Gastrocnemius medialis (tissue), 4 donors: ENCODE results near the gene PAK1. TPM values are rescaled to one million over a fixed set of nuclear protein-coding genes. Genes with fewer than 3 reads are reported as not detected.

Source experiments
- ATAC-seq, 2 donors: fragments of 150-250 bp; one replicate each; pipeline ENCODE4 v1.9.1; 2016
- DNase-seq, 2 donors: peaks; one replicate each; pipeline ENCODE4 v3.0.0-alpha.2; 2019
- H3K27ac ChIP-seq, 4 donors: fragments of 200-600 bp; sonication (generic); 1 replicate in 1 of 4; 2 replicates in 3 of 4; pipeline ENCODE4 v1.5.1; 2016 to 2018; ENCODE audit warnings: mild to moderate bottlenecking in 2 of 4, moderate library complexity in 1 of 4
- H3K27me3 ChIP-seq, 3 donors: fragments of 200-600 bp; sonication (generic) in 2 of 3; 1 replicate in 1 of 3; 2 replicates in 2 of 3; pipeline versions ENCODE4 v1.5.1 to v1.6.0; 2016 to 2019; ENCODE audit warnings: mild to moderate bottlenecking in 1 of 3, moderate library complexity in 1 of 3
- H3K36me3 ChIP-seq, 2 donors: fragments of 200-600 bp; sonication (generic) in 1 of 2; one replicate each; pipeline ENCODE4 v1.5.1; 2017 to 2018
- H3K4me1 ChIP-seq, 2 donors: fragments of 200-600 bp; sonication (generic) in 1 of 2; one replicate each; pipeline ENCODE4 v1.5.1; 2016 to 2017; ENCODE audit warnings: mild to moderate bottlenecking in 2 of 2
- H3K4me3 ChIP-seq, 4 donors: fragments of 200-600 bp; sonication (generic) in 3 of 4; 1 replicate in 1 of 4; 2 replicates in 3 of 4; pipeline ENCODE4 v1.5.1; 2016 to 2019; ENCODE audit warnings: mild to moderate bottlenecking in 2 of 4
- H3K9me3 ChIP-seq, 3 donors: fragments of 200-600 bp; sonication (generic) in 2 of 3; 1 replicate in 1 of 3; 2 replicates in 2 of 3; pipeline ENCODE4 v1.5.1; 2016 to 2019
- POLR2A ChIP-seq, 2 donors: fragments of 450-650 bp; IDR thresholded peaks; one replicate each; pipeline ENCODE4 v1.6.1; 2017; ENCODE audit warnings: antibody characterized with exemption in 2 of 2, mild to moderate bottlenecking in 2 of 2, moderate library complexity in 2 of 2
- in situ Hi-C, 4 donors: fragments of 200-750 bp; cut with MboI; loops; one replicate each; pipeline versions ENCODE4 v1.15.0 to v1.8.0; 2017; ENCODE audit warnings: low sequenced_read_pairs in 4 of 4
- intact Hi-C: fragments of 100-400 bp; cut with DNase I; formaldehyde crosslinking; loops from one replicate; pipeline ENCODE4 v1.15.1; 2023; ENCODE audit warnings: low total_unique reads
- total RNA-seq, 4 donors: library from RNA; depleted of rRNA; stranded (reverse); fragments of >200 nt; gene quantifications; one replicate each; pipeline versions ENCODE4 v1.1.0 to v1.2.3, GENCODE V29; 2016
- TF ChIP-seq, protein P1 (sequence below), 5 experiments: fragments of 450-650 bp in 3 of 5; fragments of 200-600 bp in 2 of 5; sonication (generic) in 2 of 5; IDR thresholded peaks in 4 of 5; conservative IDR thresholded peaks in 1 of 5; 1 replicate in 4 of 5; 2 replicates in 1 of 5; pipeline ENCODE4 v1.5.1; 2016 to 2019; ENCODE audit warnings: antibody characterized with exemption in 5 of 5, mild to moderate bottlenecking in 3 of 5, moderate library complexity in 3 of 5

The PAK1 gene
- total RNA-seq, 4 donors from 2014 or later, result 22.3 to 34.4 (median 27.9) TPM

- Histone ChIP-seq H3K4me1 (peaks cover 44 to 62% of the 10 kb centered on the region in 2 donors), H3K27me3 (no peaks in the 10 kb centered on the region), H3K36me3 (no peaks in the 10 kb centered on the region), H3K4me3 (no peak overlapping the region), H3K9me3 (no peaks in the 10 kb centered on the region), H3K27ac (peak overlapping the region; percentile 68 to 82 (median 78))
- TF ChIP-seq, protein P1, sequence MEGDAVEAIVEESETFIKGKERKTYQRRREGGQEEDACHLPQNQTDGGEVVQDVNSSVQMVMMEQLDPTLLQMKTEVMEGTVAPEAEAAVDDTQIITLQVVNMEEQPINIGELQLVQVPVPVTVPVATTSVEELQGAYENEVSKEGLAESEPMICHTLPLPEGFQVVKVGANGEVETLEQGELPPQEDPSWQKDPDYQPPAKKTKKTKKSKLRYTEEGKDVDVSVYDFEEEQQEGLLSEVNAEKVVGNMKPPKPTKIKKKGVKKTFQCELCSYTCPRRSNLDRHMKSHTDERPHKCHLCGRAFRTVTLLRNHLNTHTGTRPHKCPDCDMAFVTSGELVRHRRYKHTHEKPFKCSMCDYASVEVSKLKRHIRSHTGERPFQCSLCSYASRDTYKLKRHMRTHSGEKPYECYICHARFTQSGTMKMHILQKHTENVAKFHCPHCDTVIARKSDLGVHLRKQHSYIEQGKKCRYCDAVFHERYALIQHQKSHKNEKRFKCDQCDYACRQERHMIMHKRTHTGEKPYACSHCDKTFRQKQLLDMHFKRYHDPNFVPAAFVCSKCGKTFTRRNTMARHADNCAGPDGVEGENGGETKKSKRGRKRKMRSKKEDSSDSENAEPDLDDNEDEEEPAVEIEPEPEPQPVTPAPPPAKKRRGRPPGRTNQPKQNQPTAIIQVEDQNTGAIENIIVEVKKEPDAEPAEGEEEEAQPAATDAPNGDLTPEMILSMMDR (IDR thresholded peaks at IDR 0.05 in 4 of 5, conservative IDR thresholded peaks at IDR 0.05 in 1 of 5), result no peak
- TF ChIP-seq POLR2A (IDR thresholded peaks at IDR 0.05), result no peak
- intact Hi-C loops, result loop anchor here (10.0 kb wide), 1 partner anchor 143 kb away; no protein-coding TSS in a partner anchor
- in situ Hi-C loops, result no loop called here
- peak in 1 of 2 donors; percentile 5 for ATAC-seq
- no peak for DNase-seq
Measured at GRCh38 chr11:77401486-77402217, 72.2 kb downstream of the PAK1 start.

GRCh38 chr11:77400775-77401449, 73.0 kb downstream of the PAK1 start:
- in situ Hi-C loops (no loop called here), intact Hi-C loops (loop anchor here (10.0 kb wide), 1 partner anchor 144 kb away; no protein-coding TSS in a partner anchor)
- H3K27ac ChIP-seq, result peak overlapping the region; percentile 68 to 82 (median 78)
- peaks cover 44 to 62% of the 10 kb centered on the region in 2 donors for H3K4me1 ChIP-seq
- H3K36me3 ChIP-seq, result no peaks in the 10 kb centered on the region
- DNase-seq (peak; percentile 75 to 86), ATAC-seq (peak; percentile 98)
- H3K27me3 ChIP-seq, result no peaks in the 10 kb centered on the region
- TF ChIP-seq, protein P1 (IDR thresholded peaks at IDR 0.05 in 4 of 5, conservative IDR thresholded peaks at IDR 0.05 in 1 of 5), result peak in 2 of 5 experiments; percentile 30 to 50
- TF ChIP-seq POLR2A (IDR thresholded peaks at IDR 0.05), result no peak
- H3K9me3 ChIP-seq, result no peaks in the 10 kb centered on the region
- no peak overlapping the region for H3K4me3 ChIP-seq

DNA sequence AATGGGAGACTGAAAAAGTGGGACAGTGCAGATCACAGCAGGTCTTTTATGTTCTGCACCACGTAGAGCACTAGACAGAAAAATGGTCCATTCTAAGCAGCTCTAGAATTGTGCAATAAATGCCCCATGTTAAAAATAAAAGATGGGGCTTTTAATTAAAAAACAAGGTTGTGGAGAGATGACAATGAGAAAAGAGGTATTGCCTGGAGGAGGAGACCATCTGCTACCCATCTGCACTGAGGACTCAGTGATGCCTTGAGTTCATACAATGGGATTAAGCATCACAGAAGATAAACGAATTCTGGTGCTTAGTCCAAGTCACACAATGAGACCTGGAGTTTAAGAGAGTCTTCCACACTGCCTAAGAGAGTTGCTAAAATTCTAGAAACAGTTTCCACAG, 73.6 kb downstream of the PAK1 start:
- DNase-seq, result no peak
- H3K27me3 ChIP-seq, result no peaks in the 10 kb centered on the region
- H3K36me3 ChIP-seq, result no peaks in the 10 kb centered on the region
- in situ Hi-C loops (no loop called here), intact Hi-C loops (loop anchor here (10.0 kb wide), 1 partner anchor 145 kb away; no protein-coding TSS in a partner anchor)
- H3K4me1 ChIP-seq, result peaks cover 46 to 62% of the 10 kb centered on the region in 2 donors
- no peaks in the 10 kb centered on the region for H3K9me3 ChIP-seq
- no peak for ATAC-seq
- no peak overlapping the region for H3K4me3 ChIP-seq
- peak overlapping the region in 3 of 4 donors; percentile 76 to 82 (median 80) for H3K27ac ChIP-seq
- TF ChIP-seq, protein P1 (IDR thresholded peaks at IDR 0.05 in 4 of 5, conservative IDR thresholded peaks at IDR 0.05 in 1 of 5), result no peak
- TF ChIP-seq POLR2A (IDR thresholded peaks at IDR 0.05), result no peak

DNA sequence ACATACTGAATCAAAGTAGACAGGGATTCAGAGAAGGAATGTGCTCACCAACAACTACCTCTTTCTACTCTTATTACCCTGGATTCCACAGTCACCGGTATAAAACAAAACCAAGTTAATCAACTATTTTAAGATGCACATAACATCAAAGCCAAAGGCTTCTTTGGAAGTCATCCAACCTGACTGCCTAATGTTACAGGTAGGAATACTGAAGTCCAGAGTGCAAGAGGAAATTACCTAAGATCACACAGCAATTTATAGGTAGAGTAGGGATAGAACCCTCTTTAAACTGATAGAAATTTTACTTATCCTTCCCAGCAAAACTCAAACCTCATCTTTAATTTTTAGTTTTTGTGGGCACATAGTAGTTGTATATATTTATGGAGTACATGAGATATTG, 76.3 kb downstream of the PAK1 start:
- TF ChIP-seq POLR2A (IDR thresholded peaks at IDR 0.05), result no peak
- TF ChIP-seq, protein P1 (IDR thresholded peaks at IDR 0.05 in 4 of 5, conservative IDR thresholded peaks at IDR 0.05 in 1 of 5), result no peak
- in situ Hi-C loops (no loop called here), intact Hi-C loops (no loop called here)
- peak overlapping the region in 2 of 4 donors; percentile 80 to 82 for H3K27ac ChIP-seq
- H3K9me3 ChIP-seq, result no peaks in the 10 kb centered on the region
- H3K4me3 ChIP-seq, result no peak overlapping the region
- DNase-seq, result no peak
- H3K27me3 ChIP-seq, result no peaks in the 10 kb centered on the region
- no peak for ATAC-seq
- no peaks in the 10 kb centered on the region for H3K36me3 ChIP-seq
- peaks cover 61 to 78% of the 10 kb centered on the region in 2 donors for H3K4me1 ChIP-seq
